Vagina (tissue), 2 donors: ENCODE measurements around the gene IFT43.

Experiments used
- POLR2A ChIP-seq, 2 donors: fragments of 450-650 bp; IDR thresholded peaks; one replicate each; pipeline ENCODE4 v1.6.1; 2017; ENCODE audit warnings: antibody characterized with exemption in 2 of 2, mild to moderate bottlenecking in 2 of 2, moderate library complexity in 2 of 2
- TF ChIP-seq, protein P1 (sequence below), 3 experiments: fragments of 450-650 bp in 2 of 3; fragments of 200-600 bp in 1 of 3; sonication (generic) in 1 of 3; IDR thresholded peaks; one replicate each; pipeline ENCODE4 v1.5.1; 2017 to 2019; ENCODE audit warnings: antibody characterized with exemption in 3 of 3, mild to moderate bottlenecking in 2 of 3, moderate library complexity in 2 of 3

DNA sequence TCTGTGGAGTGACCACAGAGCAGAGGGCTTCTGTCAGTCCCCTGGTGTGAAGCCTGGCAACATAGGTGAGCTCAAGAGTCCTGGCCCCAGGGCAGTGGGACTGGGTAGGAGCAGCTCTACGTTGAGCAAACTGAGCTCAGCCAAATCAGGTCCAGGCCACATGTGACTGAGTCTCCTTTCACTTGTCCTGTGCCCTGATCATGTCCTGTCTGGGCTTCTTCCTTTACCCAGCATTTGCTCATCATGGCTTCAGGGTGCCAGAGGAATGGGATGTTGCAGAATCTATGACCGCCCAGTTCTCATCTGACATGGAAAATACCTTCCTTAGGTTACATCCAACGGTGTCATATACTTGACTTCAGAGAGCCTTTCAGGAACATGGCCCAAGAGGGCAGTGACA lies 99.8 kb downstream of the IFT43 start:
- TF ChIP-seq, protein P1, sequence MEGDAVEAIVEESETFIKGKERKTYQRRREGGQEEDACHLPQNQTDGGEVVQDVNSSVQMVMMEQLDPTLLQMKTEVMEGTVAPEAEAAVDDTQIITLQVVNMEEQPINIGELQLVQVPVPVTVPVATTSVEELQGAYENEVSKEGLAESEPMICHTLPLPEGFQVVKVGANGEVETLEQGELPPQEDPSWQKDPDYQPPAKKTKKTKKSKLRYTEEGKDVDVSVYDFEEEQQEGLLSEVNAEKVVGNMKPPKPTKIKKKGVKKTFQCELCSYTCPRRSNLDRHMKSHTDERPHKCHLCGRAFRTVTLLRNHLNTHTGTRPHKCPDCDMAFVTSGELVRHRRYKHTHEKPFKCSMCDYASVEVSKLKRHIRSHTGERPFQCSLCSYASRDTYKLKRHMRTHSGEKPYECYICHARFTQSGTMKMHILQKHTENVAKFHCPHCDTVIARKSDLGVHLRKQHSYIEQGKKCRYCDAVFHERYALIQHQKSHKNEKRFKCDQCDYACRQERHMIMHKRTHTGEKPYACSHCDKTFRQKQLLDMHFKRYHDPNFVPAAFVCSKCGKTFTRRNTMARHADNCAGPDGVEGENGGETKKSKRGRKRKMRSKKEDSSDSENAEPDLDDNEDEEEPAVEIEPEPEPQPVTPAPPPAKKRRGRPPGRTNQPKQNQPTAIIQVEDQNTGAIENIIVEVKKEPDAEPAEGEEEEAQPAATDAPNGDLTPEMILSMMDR (IDR thresholded peaks at IDR 0.05): no peak
- TF ChIP-seq POLR2A (IDR thresholded peaks at IDR 0.05): no peak
